Breast epithelium (tissue), 3 donors: ENCODE results near the gene CTNNA2.

Source experiments
- CTCF ChIP-seq, 3 donors: fragments of 450-650 bp; IDR thresholded peaks; one replicate each; pipeline ENCODE4 v1.5.1; 2016 to 2017; ENCODE audit warnings: antibody characterized with exemption in 3 of 3, mild to moderate bottlenecking in 3 of 3, moderate library complexity in 3 of 3
- POLR2AphosphoS5 ChIP-seq, 3 donors: sonication (generic); formaldehyde crosslinking; IDR thresholded peaks; one replicate each; pipeline ENCODE4 v1.6.1; 2017; ENCODE audit warnings: antibody characterized with exemption in 3 of 3

GRCh38 chr2:80037310-80037709, 524.5 kb downstream of the CTNNA2 start:
- TF ChIP-seq CTCF (IDR thresholded peaks at IDR 0.05) (no peak), POLR2AphosphoS5 (IDR thresholded peaks at IDR 0.05) (no peak)
